Neuronal stem cell (in vitro differentiated cells): ENCODE results near the gene LY86.

Experiments
- DNase-seq: peaks from one replicate; pipeline ENCODE4 v3.0.0-alpha.2; 2013; ENCODE audit warnings: low spot score
- H2AFZ ChIP-seq: one replicate; pipeline ENCODE4 v1.6.1; 2013; ENCODE audit warnings: mild to moderate bottlenecking, low read length, inconsistent platforms
- H2AK5ac ChIP-seq: 2 replicates; pipeline ENCODE4 v1.6.1; 2013; ENCODE audit warnings: low read depth, mild to moderate bottlenecking, inconsistent platforms, low read length, moderate library complexity, mixed read lengths
- H2BK120ac ChIP-seq: 2 replicates; pipeline ENCODE4 v1.6.1; 2013; ENCODE audit warnings: low read depth, mild to moderate bottlenecking, inconsistent platforms, low read length, moderate library complexity, mixed read lengths
- H2BK12ac ChIP-seq: one replicate; pipeline ENCODE4 v1.6.1; 2013; ENCODE audit warnings: low read length, inconsistent platforms
- H2BK15ac ChIP-seq: 2 replicates; pipeline ENCODE4 v1.6.1; 2013; ENCODE audit warnings: mild to moderate bottlenecking, low read length, inconsistent platforms, mixed read lengths
- H2BK5ac ChIP-seq: one replicate; pipeline ENCODE4 v1.6.1; 2013; ENCODE audit warnings: inconsistent platforms, mild to moderate bottlenecking, low read length, moderate library complexity
- H3K14ac ChIP-seq: one replicate; pipeline ENCODE4 v1.6.1; 2013; ENCODE audit warnings: low read length, inconsistent platforms
- H3K18ac ChIP-seq: 2 replicates; pipeline ENCODE4 v1.6.1; 2013; ENCODE audit warnings: low read length, inconsistent platforms
- H3K23ac ChIP-seq: 2 replicates; pipeline ENCODE4 v1.6.1; 2013; ENCODE audit warnings: low read depth, mild to moderate bottlenecking, mixed read lengths, low read length, inconsistent platforms; ENCODE audit not compliant: poor library complexity
- H3K27ac ChIP-seq: replicated peaks from 3 replicates; pipeline ENCODE4 v1.5.1; 2013; ENCODE audit warnings: low read length, inconsistent platforms
- H3K27me3 ChIP-seq, 3 experiments: 2 replicates each; pipeline ENCODE4 v1.6.1; 2013; ENCODE audit warnings: low read length in 3 of 3, mild to moderate bottlenecking in 2 of 3, inconsistent platforms in 1 of 3, low read depth in 1 of 3, mixed read lengths in 1 of 3, moderate library complexity in 1 of 3; ENCODE audit not compliant: control insufficient read depth in 3 of 3, insufficient read depth in 3 of 3
- H3K36me3 ChIP-seq, 2 donors: replicated peaks in 1 of 2; 2 replicates each; pipeline ENCODE4 v1.6.1; 2013; ENCODE audit warnings: low read length in 2 of 2; ENCODE audit not compliant: control insufficient read depth in 2 of 2, insufficient read depth in 2 of 2
- H3K4ac ChIP-seq: 2 replicates; pipeline ENCODE4 v1.6.1; 2013; ENCODE audit warnings: inconsistent platforms, mild to moderate bottlenecking, low read length, moderate library complexity
- H3K4me1 ChIP-seq, 2 donors: 1 replicate in 1 of 2; 2 replicates in 1 of 2; pipeline ENCODE4 v1.6.1; 2013; ENCODE audit warnings: low read length in 2 of 2, low read depth in 1 of 2; ENCODE audit not compliant: control insufficient read depth in 2 of 2, insufficient read depth in 1 of 2
- H3K4me2 ChIP-seq: one replicate; pipeline ENCODE4 v1.6.1; 2013; ENCODE audit warnings: mild to moderate bottlenecking, low read length, inconsistent platforms; ENCODE audit not compliant: insufficient read depth, poor library complexity, severe bottlenecking
- H3K4me3 ChIP-seq, 2 donors: 2 replicates each; pipeline ENCODE4 v1.5.1; 2013; ENCODE audit warnings: low read length in 2 of 2, mild to moderate bottlenecking in 2 of 2, inconsistent platforms in 1 of 2, moderate library complexity in 1 of 2
- H3K79me1 ChIP-seq: one replicate; pipeline ENCODE4 v1.6.1; 2013; ENCODE audit warnings: low read depth, mild to moderate bottlenecking, inconsistent platforms, low read length, moderate library complexity
- H3K9ac ChIP-seq: one replicate; pipeline ENCODE4 v1.6.1; 2013; ENCODE audit warnings: mild to moderate bottlenecking, low read depth, low read length, inconsistent platforms; ENCODE audit not compliant: poor library complexity
- H3K9me3 ChIP-seq, 2 donors: replicated peaks in 1 of 2; 2 replicates each; pipeline versions ENCODE3 to v1.6.1; 2013; ENCODE audit warnings: low read length in 2 of 2, mild to moderate bottlenecking in 2 of 2, inconsistent platforms in 1 of 2, low read depth in 1 of 2, mixed read lengths in 1 of 2, moderate library complexity in 1 of 2; ENCODE audit not compliant: control insufficient read depth in 2 of 2, insufficient read depth in 1 of 2
- H4K8ac ChIP-seq: one replicate; pipeline ENCODE4 v1.6.1; 2013; ENCODE audit warnings: low read depth, mild to moderate bottlenecking, inconsistent platforms, low read length, moderate library complexity
- H4K91ac ChIP-seq: one replicate; pipeline ENCODE4 v1.6.1; 2013; ENCODE audit warnings: low read length, low read depth, mild to moderate bottlenecking, inconsistent platforms; ENCODE audit not compliant: poor library complexity
- WGBS, 2 donors: extraction: QIAGEN DNeasy Blood & Tissue Kit; methylation state at CpG; one replicate each; pipeline ENCODE4 v1.1.7; 2013; ENCODE audit warnings: missing lambda C conversion rate in 2 of 2, mixed read lengths in 1 of 2; ENCODE audit not compliant: insufficient read length in 2 of 2, insufficient replicate concordance in 1 of 2; ENCODE audit errors: extremely low coverage in 2 of 2; 5-methylcytosine and 5-hydroxymethylcytosine counted together

The LY86 gene

DNA sequence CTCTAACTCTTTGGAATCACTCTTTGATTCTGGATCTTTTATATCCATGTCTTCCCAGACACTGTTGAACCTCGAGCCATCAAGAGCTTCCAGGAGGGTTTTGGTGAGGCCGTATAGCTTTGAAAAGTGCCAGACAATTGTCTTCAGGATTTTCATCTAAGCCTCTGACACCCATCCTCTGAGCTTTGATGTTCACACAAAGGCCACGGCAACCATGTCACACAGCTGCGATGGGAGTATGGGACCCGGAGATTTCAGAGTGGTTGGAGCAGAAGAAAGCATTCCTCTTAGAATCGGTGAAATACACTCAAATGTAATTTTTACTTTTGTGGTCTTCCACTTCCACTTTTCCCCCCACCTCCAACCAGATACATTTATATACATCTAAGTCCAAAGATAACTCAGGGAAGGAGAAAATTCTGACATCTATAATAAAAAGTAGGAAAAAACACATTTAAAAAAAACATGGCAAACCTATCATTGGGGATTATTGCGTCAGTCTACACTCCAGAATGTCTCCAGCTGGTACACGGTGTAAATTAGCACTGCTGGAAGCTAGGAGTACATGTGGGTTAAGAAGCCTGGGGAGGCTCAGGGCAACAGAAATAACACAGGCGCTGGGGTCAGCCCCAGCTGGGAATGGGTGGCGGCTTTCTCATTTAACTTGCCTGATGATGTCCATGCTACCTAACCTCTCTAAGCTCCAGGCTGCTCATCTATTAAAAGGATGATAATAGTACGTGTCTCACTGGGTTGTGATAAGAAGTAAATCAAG is 92.7 kb downstream of the LY86 start:
- H3K4ac ChIP-seq: no peak overlapping the region
- no peak overlapping the region for H2BK5ac ChIP-seq
- H3K14ac ChIP-seq: no peak overlapping the region
- no peaks in the 10 kb centered on the region for H3K79me1 ChIP-seq
- WGBS, 2 donors: no CpG with 5 or more reads among the region's 11 CpGs
- H3K36me3 ChIP-seq: no peaks in the 10 kb centered on the region
- H3K4me2 ChIP-seq: no peak overlapping the region
- no peak overlapping the region for H3K18ac ChIP-seq
- peaks cover 0 to 15% of the 10 kb centered on the region in 2 donors for H3K4me1 ChIP-seq
- H2BK12ac ChIP-seq: no peak overlapping the region
- no peak overlapping the region for H2BK15ac ChIP-seq
- peaks cover 0 to 2% of the 10 kb centered on the region in 2 donors for H3K9me3 ChIP-seq
- H3K27me3 ChIP-seq: no peaks in the 10 kb centered on the region
- no peak overlapping the region for H3K4me3 ChIP-seq
- no peak for DNase-seq
- no peak overlapping the region for H3K9ac ChIP-seq
- no peak overlapping the region for H2AFZ ChIP-seq
- no peak overlapping the region for H2AK5ac ChIP-seq
- H4K8ac ChIP-seq: no peak overlapping the region
- no peak overlapping the region for H2BK120ac ChIP-seq
- no peak overlapping the region for H3K27ac ChIP-seq
- no peak overlapping the region for H4K91ac ChIP-seq
- no peak overlapping the region for H3K23ac ChIP-seq

DNA sequence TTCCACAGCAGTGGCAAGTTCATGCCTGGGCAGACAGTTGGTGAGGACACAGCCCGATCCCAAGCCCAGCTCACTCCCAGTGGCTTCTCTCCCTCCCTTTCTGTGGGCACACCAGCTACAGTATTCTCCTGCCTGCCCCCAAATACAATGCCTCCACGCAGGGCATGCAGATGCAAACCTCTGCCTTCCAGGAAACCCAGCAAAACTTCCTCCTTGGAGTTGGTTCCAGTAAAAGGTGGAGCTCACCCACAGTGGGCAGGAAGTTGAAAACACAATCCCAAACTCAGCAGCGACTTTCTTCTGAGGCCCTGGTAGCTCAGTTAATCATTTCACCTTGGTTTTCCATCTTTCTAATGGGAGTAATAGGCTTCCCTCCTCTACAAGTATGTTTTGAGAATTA is 93.7 kb downstream of the LY86 start:
- no peak overlapping the region for H2BK15ac ChIP-seq
- no peak for DNase-seq
- no peak overlapping the region for H2BK12ac ChIP-seq
- no peak overlapping the region for H3K14ac ChIP-seq
- H3K4me1 ChIP-seq: peaks cover 0 to 14% of the 10 kb centered on the region in 2 donors
- H3K4me2 ChIP-seq: no peak overlapping the region
- no peak overlapping the region for H3K27ac ChIP-seq
- no peak overlapping the region for H2AK5ac ChIP-seq
- H3K9ac ChIP-seq: no peak overlapping the region
- H3K23ac ChIP-seq: no peak overlapping the region
- H3K4ac ChIP-seq: no peak overlapping the region
- no peaks in the 10 kb centered on the region for H3K79me1 ChIP-seq
- no peak overlapping the region for H2AFZ ChIP-seq
- H3K18ac ChIP-seq: no peak overlapping the region
- no peaks in the 10 kb centered on the region for H3K36me3 ChIP-seq
- H2BK120ac ChIP-seq: no peak overlapping the region
- H3K4me3 ChIP-seq: no peak overlapping the region
- no CpG with 5 or more reads among the region's 3 CpGs for WGBS, 2 donors
- H2BK5ac ChIP-seq: no peak overlapping the region
- peaks cover 0 to 2% of the 10 kb centered on the region in 2 donors for H3K9me3 ChIP-seq
- H3K27me3 ChIP-seq: no peaks in the 10 kb centered on the region
- no peak overlapping the region for H4K8ac ChIP-seq
- no peak overlapping the region for H4K91ac ChIP-seq

DNA sequence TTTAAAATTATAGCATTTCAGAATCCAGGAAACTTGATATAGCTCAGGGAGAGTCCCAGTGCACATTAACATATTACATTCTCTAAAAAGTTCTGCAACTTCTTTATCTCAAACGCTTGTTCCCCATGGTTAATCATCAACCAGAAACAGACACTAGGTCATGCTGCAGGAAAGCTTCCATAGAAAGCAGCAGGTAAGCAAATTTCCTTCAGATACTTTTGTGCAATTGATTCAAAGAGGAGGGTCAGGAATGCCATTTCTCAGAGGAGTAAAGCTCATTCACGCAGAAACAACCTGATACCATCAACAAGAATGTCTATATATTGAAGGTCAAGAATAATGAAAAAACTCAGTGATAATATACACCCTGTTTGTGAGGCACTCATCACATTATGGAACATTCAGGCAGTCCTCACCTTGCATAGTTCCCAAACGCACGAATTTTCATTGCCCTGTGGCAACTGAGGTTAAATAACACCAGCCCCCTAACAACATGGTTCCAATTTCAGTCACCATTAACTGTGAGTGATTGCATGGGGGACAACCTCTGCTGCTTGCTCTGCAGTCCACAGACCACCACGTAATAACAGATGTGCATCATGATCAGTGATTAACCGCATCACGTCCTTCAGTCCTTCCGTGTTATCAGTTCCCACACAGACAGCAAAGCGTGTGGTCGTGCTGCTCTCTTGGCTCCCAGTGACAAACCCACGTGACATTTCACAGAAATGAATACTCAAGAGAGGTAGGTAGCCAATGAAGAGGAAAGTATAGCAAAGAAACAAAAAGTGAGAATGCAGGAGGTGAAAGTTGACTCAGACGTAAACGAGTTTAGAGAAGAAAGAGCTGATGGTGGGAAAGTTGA is 95.7 kb downstream of the LY86 start:
- Histone ChIP-seq H3K27ac (no peak overlapping the region), H3K4me1 (peaks cover 0 to 9% of the 10 kb centered on the region in 2 donors), H2BK120ac (no peak overlapping the region), H3K4ac (no peak overlapping the region), H4K8ac (no peak overlapping the region), H2BK5ac (no peak overlapping the region), H3K4me2 (no peak overlapping the region), H3K18ac (no peak overlapping the region), H2BK15ac (no peak overlapping the region), H3K27me3 (no peaks in the 10 kb centered on the region), H2AFZ (no peak overlapping the region), H2BK12ac (no peak overlapping the region), H3K4me3 (no peak overlapping the region), H3K79me1 (no peaks in the 10 kb centered on the region), H3K9me3 (peaks cover 0 to 2% of the 10 kb centered on the region in 2 donors), H3K9ac (no peak overlapping the region), H3K23ac (no peak overlapping the region), H2AK5ac (no peak overlapping the region), H4K91ac (no peak overlapping the region), H3K36me3 (no peaks in the 10 kb centered on the region), H3K14ac (no peak overlapping the region)
- no peak for DNase-seq
- no CpG with 5 or more reads among the region's 13 CpGs for WGBS, 2 donors
